Measurements from ENCODE around the gene ASF1B. TPM values are rescaled to one million over a fixed set of nuclear protein-coding genes. Genes with fewer than 3 reads are reported as not detected.

Gene ASF1B
- total RNA-seq, 1 donor from 2014 or later, result 0.96 TPM

- Histone ChIP-seq H3K4me1 (peaks cover 5% of the 10 kb centered on the region), H3K4me3 (no peak overlapping the region), H3K27me3 (ENCODE audit: low read depth) (no peaks in the 10 kb centered on the region), H3K9me3 (replicated peaks) (no peaks in the 10 kb centered on the region), H3K27ac (replicated peaks) (no peak overlapping the region), H3K36me3 (peaks cover 28% of the 10 kb centered on the region)
- TF ChIP-seq CTCF (IDR thresholded peaks at IDR 0.05; ENCODE audit: borderline replicate concordance), result no peak
- no peak for DNase-seq
- intact Hi-C loops (cut with micrococcal nuclease), result no loop called here
Observed at GRCh38 chr19:14177496-14178074, 41.2 kb upstream of the ASF1B start.

GRCh38 chr19:14175351-14175792 lies 39.0 kb upstream of the ASF1B start:
- Histone ChIP-seq H3K36me3 (peaks cover 49% of the 10 kb centered on the region), H3K4me1 (peaks cover 5% of the 10 kb centered on the region), H3K4me3 (no peak overlapping the region), H3K9me3 (replicated peaks) (no peaks in the 10 kb centered on the region), H3K27me3 (ENCODE audit: low read depth) (no peaks in the 10 kb centered on the region), H3K27ac (replicated peaks) (no peak overlapping the region)
- TF ChIP-seq CTCF (IDR thresholded peaks at IDR 0.05; ENCODE audit: borderline replicate concordance), result no peak
- intact Hi-C loops (cut with micrococcal nuclease), result no loop called here
- no peak for DNase-seq

- peaks cover 54% of the 10 kb centered on the region for H3K36me3 ChIP-seq
- intact Hi-C loops (cut with micrococcal nuclease), result no loop called here
Observed at GRCh38 chr19:14174883-14175282, 38.5 kb upstream of the ASF1B start.

GRCh38 chr19:14168993-14169392 lies 32.6 kb upstream of the ASF1B start:
- Histone ChIP-seq H3K36me3 (peaks cover 38% of the 10 kb centered on the region), H3K9me3 (replicated peaks) (no peaks in the 10 kb centered on the region), H3K4me1 (peaks cover 24% of the 10 kb centered on the region), H3K27me3 (ENCODE audit: low read depth) (no peaks in the 10 kb centered on the region), H3K4me3 (no peak overlapping the region), H3K27ac (replicated peaks) (no peak overlapping the region)
- no peak for TF ChIP-seq CTCF (IDR thresholded peaks at IDR 0.05; ENCODE audit: borderline replicate concordance)
- no peak for DNase-seq
- intact Hi-C loops (cut with micrococcal nuclease), result no loop called here

More at GRCh38 chr19:14174883-14175282, 38.5 kb upstream of the ASF1B start:
- no peak for TF ChIP-seq CTCF (IDR thresholded peaks at IDR 0.05; ENCODE audit: borderline replicate concordance)
- Histone ChIP-seq H3K9me3 (replicated peaks) (no peaks in the 10 kb centered on the region), H3K4me3 (no peak overlapping the region), H3K27me3 (ENCODE audit: low read depth) (no peaks in the 10 kb centered on the region), H3K27ac (replicated peaks) (no peak overlapping the region), H3K4me1 (peaks cover 5% of the 10 kb centered on the region)
- no peak for DNase-seq

- intact Hi-C loops (cut with micrococcal nuclease), result no loop called here
- no peak for TF ChIP-seq CTCF (IDR thresholded peaks at IDR 0.05; ENCODE audit: borderline replicate concordance)
Observed at GRCh38 chr19:14168259-14168972, 32.0 kb upstream of the ASF1B start.

More at GRCh38 chr19:14168259-14168972, 32.0 kb upstream of the ASF1B start:
- Histone ChIP-seq H3K4me3 (peak overlapping the region; percentile 41), H3K36me3 (peaks cover 36% of the 10 kb centered on the region), H3K9me3 (replicated peaks) (no peaks in the 10 kb centered on the region), H3K27ac (replicated peaks) (peak overlapping the region; percentile 67), H3K4me1 (peaks cover 22% of the 10 kb centered on the region), H3K27me3 (ENCODE audit: low read depth) (no peaks in the 10 kb centered on the region)
- no peak for DNase-seq

Measured in left ventricle myocardium inferior (tissue), 1 donor.